Measurements from ENCODE around the gene SH3TC1.

DNA sequence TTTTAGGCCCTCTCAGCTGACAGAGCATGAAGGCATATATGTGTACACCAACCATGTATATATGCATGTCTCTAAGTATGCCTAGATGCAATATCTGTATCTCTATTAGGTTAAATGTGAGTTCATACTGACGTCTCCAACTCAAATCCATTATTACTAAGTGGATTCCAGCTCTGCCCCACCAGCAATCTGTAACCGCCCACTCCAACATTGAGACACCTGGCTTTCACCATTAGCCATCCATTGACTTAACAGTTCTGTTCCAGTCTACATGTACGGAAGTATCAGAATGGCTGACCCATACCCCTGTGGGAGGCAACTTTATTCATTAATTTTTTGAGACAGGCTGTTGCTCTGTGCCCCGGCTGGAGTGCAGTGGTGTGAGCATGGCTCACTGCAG, 15.0 kb upstream of the SH3TC1 start:
- TF ChIP-seq, protein P1, sequence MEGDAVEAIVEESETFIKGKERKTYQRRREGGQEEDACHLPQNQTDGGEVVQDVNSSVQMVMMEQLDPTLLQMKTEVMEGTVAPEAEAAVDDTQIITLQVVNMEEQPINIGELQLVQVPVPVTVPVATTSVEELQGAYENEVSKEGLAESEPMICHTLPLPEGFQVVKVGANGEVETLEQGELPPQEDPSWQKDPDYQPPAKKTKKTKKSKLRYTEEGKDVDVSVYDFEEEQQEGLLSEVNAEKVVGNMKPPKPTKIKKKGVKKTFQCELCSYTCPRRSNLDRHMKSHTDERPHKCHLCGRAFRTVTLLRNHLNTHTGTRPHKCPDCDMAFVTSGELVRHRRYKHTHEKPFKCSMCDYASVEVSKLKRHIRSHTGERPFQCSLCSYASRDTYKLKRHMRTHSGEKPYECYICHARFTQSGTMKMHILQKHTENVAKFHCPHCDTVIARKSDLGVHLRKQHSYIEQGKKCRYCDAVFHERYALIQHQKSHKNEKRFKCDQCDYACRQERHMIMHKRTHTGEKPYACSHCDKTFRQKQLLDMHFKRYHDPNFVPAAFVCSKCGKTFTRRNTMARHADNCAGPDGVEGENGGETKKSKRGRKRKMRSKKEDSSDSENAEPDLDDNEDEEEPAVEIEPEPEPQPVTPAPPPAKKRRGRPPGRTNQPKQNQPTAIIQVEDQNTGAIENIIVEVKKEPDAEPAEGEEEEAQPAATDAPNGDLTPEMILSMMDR (IDR thresholded peaks at IDR 0.05) = no peak
- TF ChIP-seq POLR2A (IDR thresholded peaks at IDR 0.05) = no peak
